GM23248 (cell line): ENCODE measurements around the gene RTN4RL2. TPM values are rescaled to one million over a fixed set of nuclear protein-coding genes. Genes with fewer than 3 reads are reported as not detected.
"Not testable (repeated sequence)": the region's sequence is repeated elsewhere in the genome, so short reads cannot be mapped to it uniquely, and the experiment has no call there.

Experiments used
- DNase-seq: peaks from one replicate; pipeline ENCODE4 v3.0.0-alpha.2; 2015
- H2AFZ ChIP-seq: fragments of 200-600 bp; sonication (generic); 2 replicates; pipeline ENCODE4 v1.6.1; 2016; ENCODE audit warnings: antibody characterized with exemption
- H3F3A ChIP-seq: fragments of 200-600 bp; sonication (generic); 2 replicates; pipeline ENCODE4 v1.6.1; 2016; ENCODE audit warnings: mild to moderate bottlenecking, antibody characterized with exemption, mixed run types; ENCODE audit not compliant: insufficient read depth
- H3K27ac ChIP-seq: fragments of 200-600 bp; sonication (generic); 2 replicates; pipeline ENCODE4 v1.5.1; 2016; ENCODE audit warnings: mild to moderate bottlenecking
- H3K27me3 ChIP-seq: fragments of 200-600 bp; sonication (generic); replicated peaks from 2 replicates; pipeline ENCODE4 v1.6.1; 2016; ENCODE audit warnings: mild to moderate bottlenecking; ENCODE audit not compliant: insufficient read depth
- H3K36me3 ChIP-seq: fragments of 200-600 bp; sonication (generic); 2 replicates; pipeline ENCODE4 v1.6.1; 2016; ENCODE audit warnings: low read depth, mild to moderate bottlenecking
- H3K4me1 ChIP-seq: fragments of 200-600 bp; sonication (generic); 2 replicates; pipeline ENCODE4 v1.6.1; 2016; ENCODE audit warnings: mild to moderate bottlenecking; ENCODE audit not compliant: insufficient read depth
- H3K4me2 ChIP-seq: fragments of 200-600 bp; sonication (generic); one replicate; pipeline ENCODE4 v1.6.1; 2016; ENCODE audit warnings: mild to moderate bottlenecking; ENCODE audit not compliant: unreplicated experiment
- H3K4me3 ChIP-seq: fragments of 200-600 bp; sonication (generic); 2 replicates; pipeline ENCODE4 v1.5.1; 2016; ENCODE audit warnings: mild to moderate bottlenecking
- H3K79me2 ChIP-seq: fragments of 200-600 bp; sonication (generic); 2 replicates; pipeline ENCODE4 v1.6.1; 2016; ENCODE audit warnings: mild to moderate bottlenecking; ENCODE audit not compliant: insufficient read depth
- H3K9ac ChIP-seq: fragments of 200-600 bp; sonication (generic); 2 replicates; pipeline ENCODE4 v1.6.1; 2016; ENCODE audit warnings: mild to moderate bottlenecking
- H3K9me2 ChIP-seq: fragments of 200-600 bp; sonication (generic); 2 replicates; pipeline ENCODE4 v1.6.1; 2016; ENCODE audit warnings: mixed run types, mild to moderate bottlenecking, moderate library complexity; ENCODE audit not compliant: insufficient read depth
- H3K9me3 ChIP-seq: fragments of 200-600 bp; sonication (generic); one replicate; pipeline ENCODE4 v1.6.1; 2017; ENCODE audit warnings: low read depth
- H4K20me1 ChIP-seq: fragments of 200-600 bp; sonication (generic); 2 replicates; pipeline ENCODE4 v1.6.0; 2016; ENCODE audit not compliant: insufficient read depth
- EZH2 ChIP-seq: fragments of 200-600 bp; sonication (generic); IDR thresholded peaks from 2 replicates; pipeline ENCODE4 v1.6.1; 2018; ENCODE audit warnings: antibody characterized with exemption, mild to moderate bottlenecking; ENCODE audit not compliant: insufficient read depth, poor library complexity, severe bottlenecking
- EZH2phosphoT487 ChIP-seq: fragments of 200-600 bp; sonication (generic); IDR thresholded peaks from 2 replicates; pipeline ENCODE4 v1.6.1; 2018; ENCODE audit warnings: antibody characterized with exemption, moderate library complexity, mild to moderate bottlenecking, low read depth; ENCODE audit not compliant: insufficient read depth
- WGBS, 2 experiments: methylation state at CpG; one replicate each; pipeline ENCODE4 v1.1.6; 2015 to 2017; ENCODE audit warnings: low lambda C conversion rate in 2 of 2, low coverage in 1 of 2; ENCODE audit errors: missing lambda C conversion rate in 2 of 2; 5-methylcytosine and 5-hydroxymethylcytosine counted together
- in situ Hi-C: fragments of 300-500 bp; cut with MboI; formaldehyde crosslinking; loops from 2 replicates; pipeline ENCODE4 v1.15.0; 2020
- polyA plus RNA-seq: library from polyadenylated mRNA; unstranded; fragments of >200 nt; fragmentation: Nextera tagmentation; extraction: Ambion mirVana; gene quantifications from 2 replicates; pipeline ENCODE4 v1.2.1, GENCODE V29; 2016
- total RNA-seq: library from RNA; depleted of rRNA; stranded (reverse); fragments of >200 nt; shearing (Covaris generic); gene quantifications from 2 replicates; pipeline ENCODE4 v1.2.3, GENCODE V29; 2014

The RTN4RL2 gene
- total and polyA plus RNA-seq, 2 experiments from 2014 or later, result 0.32 to 1.1 TPM

DNA sequence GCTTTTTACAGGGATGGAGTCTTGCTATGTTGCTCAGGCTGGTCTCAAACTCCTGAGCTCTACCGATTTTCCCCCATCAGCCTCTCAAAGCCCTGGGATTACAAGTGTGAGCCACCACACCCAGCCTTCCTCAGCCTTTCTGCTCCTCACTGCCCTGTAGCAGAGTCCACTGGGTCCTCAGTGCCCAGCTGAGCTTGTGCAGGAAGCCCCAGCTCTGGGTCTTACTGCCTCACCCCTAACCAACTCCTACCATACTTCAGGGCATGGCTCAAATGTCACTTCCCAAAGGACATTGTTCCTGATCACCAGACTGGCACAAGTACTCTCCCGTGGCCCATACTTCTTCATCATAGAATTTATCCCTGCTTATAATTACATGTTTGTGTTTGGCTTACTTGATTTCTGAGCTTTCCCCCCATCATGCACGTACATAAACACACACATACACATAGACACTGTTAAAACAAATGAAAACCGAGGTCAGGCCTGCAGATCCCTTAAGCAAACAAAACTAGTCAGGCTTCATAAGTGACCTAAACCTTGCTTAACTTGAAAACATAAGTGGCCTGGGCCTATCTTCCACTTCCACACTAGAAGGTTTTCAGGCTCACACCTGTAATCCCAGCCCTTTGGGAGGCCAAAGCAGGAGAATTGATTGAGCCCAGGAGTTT lies 19.4 kb upstream of the RTN4RL2 start:
- Histone ChIP-seq H3K4me2 (no peak overlapping the region), H3K9me3 (no peaks in the 10 kb centered on the region), H3K27me3 (no peaks in the 10 kb centered on the region), H3K36me3 (no peaks in the 10 kb centered on the region), H3K27ac (no peak overlapping the region), H3F3A (no peaks in the 10 kb centered on the region), H2AFZ (no peak overlapping the region), H3K9me2 (no peaks in the 10 kb centered on the region), H3K4me3 (no peak overlapping the region), H4K20me1 (no peaks in the 10 kb centered on the region), H3K79me2 (no peaks in the 10 kb centered on the region), H3K4me1 (peaks cover 8% of the 10 kb centered on the region), H3K9ac (no peak overlapping the region)
- no peak for TF ChIP-seq EZH2
- TF ChIP-seq EZH2phosphoT487, result no peak
- in situ Hi-C loops, result no loop called here
- WGBS, 2 experiments, result 79 to 90% methylated on average over 4 of the region's 4 CpGs
- DNase-seq, result no peak

- H3K4me3 ChIP-seq, result no peak overlapping the region
- H3K4me2 ChIP-seq, result peak overlapping the region; percentile 8
- no peaks in the 10 kb centered on the region for H3K36me3 ChIP-seq
- H3K9me3 ChIP-seq, result no peaks in the 10 kb centered on the region
- no peaks in the 10 kb centered on the region for H3K9me2 ChIP-seq
- H3K4me1 ChIP-seq, result peaks cover 8% of the 10 kb centered on the region
- DNase-seq, result peak; percentile 79
- no peaks in the 10 kb centered on the region for H3K79me2 ChIP-seq
- no peaks in the 10 kb centered on the region for H3F3A ChIP-seq
- peak overlapping the region; percentile 12; the same call in 1 of the 2 replicates for H3K27ac ChIP-seq
- H3K27me3 ChIP-seq, result no peaks in the 10 kb centered on the region
- TF ChIP-seq EZH2phosphoT487, result no peak
- TF ChIP-seq EZH2, result no peak
- no peak overlapping the region for H3K9ac ChIP-seq
- H4K20me1 ChIP-seq, result no peaks in the 10 kb centered on the region
- H2AFZ ChIP-seq, result 0 out of 2 replicates have a peak overlapping the region, but pooled peaks have one; percentile 6
- 29 to 30% methylated on average over 9 of the region's 9 CpGs for WGBS, 2 experiments
- in situ Hi-C loops, result no loop called here
Observed at GRCh38 chr11:57444362-57445121, 15.8 kb upstream of the RTN4RL2 start.

DNA sequence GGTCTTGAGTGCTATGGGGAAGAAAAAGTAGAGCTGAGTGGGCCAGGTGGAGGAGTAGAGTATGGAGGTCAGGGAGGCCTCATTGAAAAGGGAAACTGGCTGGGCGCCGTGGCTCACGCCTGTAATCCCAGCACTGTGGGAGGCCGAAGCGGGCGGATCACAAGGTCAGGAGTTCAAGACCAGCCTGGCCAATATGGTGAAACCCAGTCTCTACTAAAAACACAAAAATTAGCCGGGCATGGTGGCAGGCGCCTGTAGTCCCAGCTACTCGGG lies 15.3 kb upstream of the RTN4RL2 start:
- WGBS, 2 experiments, result 85 to 93% methylated on average over 9 of the region's 9 CpGs
- in situ Hi-C loops, H3K79me2 ChIP-seq, H3K9me2 ChIP-seq, DNase-seq, H3K9ac ChIP-seq, H3K27me3 ChIP-seq, H3K4me1 ChIP-seq, H3F3A ChIP-seq, H3K36me3 ChIP-seq, H3K4me3 ChIP-seq, H3K9me3 ChIP-seq, H3K4me2 ChIP-seq, H3K27ac ChIP-seq, H4K20me1 ChIP-seq, H2AFZ ChIP-seq: not testable (repeated sequence)

GRCh38 chr11:57446055-57446454 lies 14.3 kb upstream of the RTN4RL2 start:
- in situ Hi-C loops, result no loop called here
- WGBS, 2 experiments, result 95 to 100% methylated on average over 1 of the region's 1 CpG
- H3F3A ChIP-seq, result no peaks in the 10 kb centered on the region

More at GRCh38 chr11:57446055-57446454, 14.3 kb upstream of the RTN4RL2 start:
- no peaks in the 10 kb centered on the region for H3K9me2 ChIP-seq
- H3K27me3 ChIP-seq, result peaks cover 3% of the 10 kb centered on the region; the same call in 1 of the 2 replicates
- TF ChIP-seq EZH2phosphoT487 (no peak), EZH2 (no peak)
- no peaks in the 10 kb centered on the region for H3K9me3 ChIP-seq
- no peak overlapping the region for H3K27ac ChIP-seq
- no peak overlapping the region for H2AFZ ChIP-seq
- H3K4me3 ChIP-seq, result no peak overlapping the region
- H4K20me1 ChIP-seq, result no peaks in the 10 kb centered on the region
- H3K9ac ChIP-seq, result no peak overlapping the region
- H3K4me1 ChIP-seq, result peaks cover 8% of the 10 kb centered on the region
- H3K79me2 ChIP-seq, result no peaks in the 10 kb centered on the region
- H3K4me2 ChIP-seq, result no peak overlapping the region
- H3K36me3 ChIP-seq, result no peaks in the 10 kb centered on the region
- DNase-seq, result no peak
